Activated T-cell treated with anti-CD3 and anti-CD28 coated beads, Interleukin-2, amount 50 U/mL, for 72 hours (primary cell): Measurements from ENCODE around the gene ZNF662. TPM values are rescaled to one million over a fixed set of nuclear protein-coding genes. Genes with fewer than 3 reads are reported as not detected.

Experiments
- ATAC-seq, 2 donors: fragments of 150-1000 bp; cut with Tn5 transposase; replicated peaks in 1 of 2; 2 replicates each; pipeline ENCODE4 v1.10.0; 2021; ENCODE audit warnings: moderate library complexity in 2 of 2, mild to moderate bottlenecking in 1 of 2
- DNase-seq, 2 donors: peaks; one replicate each; pipeline ENCODE4 v3.0.0; 2021 to 2022; ENCODE audit warnings: mixed read lengths in 1 of 2
- H3K27ac Mint-ChIP-seq: one replicate; pipeline ENCODE4 v1.8.0; 2022; ENCODE audit warnings: mild to moderate bottlenecking, moderate library complexity, mixed read lengths
- H3K27me3 Mint-ChIP-seq: one replicate; pipeline ENCODE4 v1.8.0; 2022; ENCODE audit warnings: low read depth, mixed read lengths
- H3K36me3 Mint-ChIP-seq, 2 donors: one replicate each; pipeline ENCODE4 v1.8.0; 2022; ENCODE audit warnings: mixed read lengths in 2 of 2, mild to moderate bottlenecking in 1 of 2; ENCODE audit not compliant: insufficient read depth in 2 of 2
- H3K4me1 Mint-ChIP-seq: one replicate; pipeline ENCODE4 v1.8.0; 2022; ENCODE audit warnings: low read depth, mixed read lengths
- H3K4me3 Mint-ChIP-seq, 2 donors: one replicate each; pipeline ENCODE4 v1.8.0; 2022; ENCODE audit warnings: mild to moderate bottlenecking in 2 of 2, mixed read lengths in 2 of 2, moderate library complexity in 2 of 2
- H3K9me3 Mint-ChIP-seq, 2 donors: one replicate each; pipeline ENCODE4 v1.8.0; 2022; ENCODE audit warnings: mixed read lengths in 2 of 2
- total RNA-seq, 2 donors: library from RNA; stranded (reverse); gene quantifications; one replicate each; pipeline ENCODE4 v1.2.3, GENCODE V29; 2022

ZNF662 gene
- total RNA-seq, 2 donors from 2014 or later: 3.8 to 5.0 TPM

DNA sequence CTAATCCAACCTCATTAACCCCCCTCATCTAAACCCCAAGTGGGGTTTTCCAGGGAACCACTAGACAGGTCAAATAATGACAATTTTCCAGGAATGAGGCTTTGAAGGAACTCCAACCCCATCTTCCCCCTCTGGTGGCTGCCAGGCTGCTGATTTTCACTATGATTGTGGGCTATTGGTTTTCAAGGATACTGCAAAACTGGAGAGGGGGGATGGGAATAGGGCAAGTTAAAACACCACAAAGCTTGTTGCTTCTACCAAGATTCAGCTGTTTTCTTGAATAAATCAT, 10.4 kb upstream of the ZNF662 start:
- Mint-ChIP-seq H3K27ac (no peak overlapping the region), H3K4me3 (no peak overlapping the region), H3K9me3 (no peaks in the 10 kb centered on the region), H3K27me3 (no peaks in the 10 kb centered on the region), H3K36me3 (no peaks in the 10 kb centered on the region), H3K4me1 (no peaks in the 10 kb centered on the region)
- ATAC-seq (no peak), DNase-seq (no peak)

DNA sequence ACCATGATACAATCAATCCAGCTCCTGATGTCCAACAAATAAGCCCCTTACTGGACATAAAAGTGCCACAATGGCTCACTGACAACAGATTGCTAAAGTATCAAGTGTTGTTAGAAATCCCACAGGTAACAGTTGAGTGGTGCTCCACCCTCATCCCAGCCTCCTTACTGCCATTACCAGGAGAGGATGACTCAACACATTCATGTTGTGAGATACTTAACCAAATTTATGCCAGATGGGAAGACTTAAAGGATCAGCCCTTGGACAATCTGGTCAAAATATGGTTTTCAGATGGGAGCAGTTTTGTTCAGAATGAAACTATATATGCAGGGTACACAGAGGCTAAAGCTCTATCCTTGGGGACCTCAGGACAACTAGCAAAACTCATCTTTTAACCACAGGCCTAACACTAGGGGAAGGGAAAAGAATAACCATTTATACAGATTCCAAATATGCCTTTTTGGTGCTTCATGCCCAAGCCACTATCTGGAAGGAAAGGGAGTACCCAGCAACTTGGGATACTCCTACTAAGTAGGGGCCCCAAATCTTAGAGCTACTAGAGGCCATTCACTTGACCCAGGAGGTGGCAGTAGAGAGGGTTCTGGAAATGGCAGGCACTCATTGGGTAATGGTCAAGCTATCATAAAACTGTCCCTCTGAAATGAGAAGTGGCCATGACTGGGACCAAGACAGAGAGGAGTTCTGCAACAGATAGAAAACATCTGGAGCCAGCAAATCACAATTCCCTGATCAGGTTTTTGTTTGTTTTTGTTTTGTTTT, 6.9 kb upstream of the ZNF662 start:
- H3K27ac Mint-ChIP-seq: no peak overlapping the region
- H3K4me1 Mint-ChIP-seq: peaks cover 8% of the 10 kb centered on the region
- peaks cover 2% of the 10 kb centered on the region for H3K27me3 Mint-ChIP-seq
- H3K9me3 Mint-ChIP-seq: peaks cover 0 to 2% of the 10 kb centered on the region in 2 donors
- no peak overlapping the region for H3K4me3 Mint-ChIP-seq
- no peak for DNase-seq
- peaks cover 4% of the 10 kb centered on the region in 2 donors for H3K36me3 Mint-ChIP-seq
- no peak for ATAC-seq

DNA sequence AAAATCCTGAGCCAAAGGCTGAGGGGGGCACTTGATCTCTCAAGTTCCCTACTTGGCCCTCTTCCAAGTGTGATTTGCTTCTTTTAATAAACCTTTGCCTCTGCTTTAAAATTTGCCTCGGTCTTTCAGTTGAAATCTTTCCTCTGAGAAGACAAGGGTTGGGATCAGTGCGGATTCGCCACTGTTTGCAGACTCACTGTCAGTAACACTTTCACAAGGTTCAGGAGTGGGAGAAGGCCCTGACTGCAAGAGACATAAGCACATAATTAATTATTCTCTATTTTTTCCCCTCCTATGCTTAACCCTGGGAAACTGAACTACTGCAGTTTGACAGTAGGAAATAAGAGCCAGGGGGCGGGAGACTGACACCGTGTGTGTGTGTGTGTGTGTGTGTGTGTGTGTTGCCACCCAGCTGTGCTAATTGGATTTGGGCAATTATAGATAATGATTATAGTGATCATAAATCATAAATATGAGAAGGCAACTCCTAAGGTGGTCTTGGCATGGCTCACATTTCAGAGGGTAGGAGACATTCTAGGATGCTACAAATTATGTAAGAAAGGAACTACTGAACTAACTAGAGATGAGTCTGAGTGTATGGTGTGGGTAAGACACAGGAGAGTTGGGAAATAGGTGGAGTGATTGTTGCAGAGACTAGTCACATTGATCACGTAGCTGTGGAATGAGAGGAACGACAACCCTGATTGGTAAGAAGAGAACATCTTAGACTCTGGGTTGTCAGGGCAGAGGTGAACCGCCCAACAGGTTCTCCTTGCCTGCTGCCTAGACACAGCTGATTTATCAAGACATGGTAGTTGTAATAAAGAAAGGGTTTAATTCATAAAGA, 5.5 kb upstream of the ZNF662 start:
- ATAC-seq (no peak), DNase-seq (no peak)
- Mint-ChIP-seq H3K27me3 (peaks cover 16% of the 10 kb centered on the region), H3K4me3 (no peak overlapping the region), H3K9me3 (peaks cover 2 to 8% of the 10 kb centered on the region in 2 donors), H3K36me3 (peaks cover 10 to 13% of the 10 kb centered on the region in 2 donors), H3K4me1 (peaks cover 8% of the 10 kb centered on the region), H3K27ac (no peak overlapping the region)

DNA sequence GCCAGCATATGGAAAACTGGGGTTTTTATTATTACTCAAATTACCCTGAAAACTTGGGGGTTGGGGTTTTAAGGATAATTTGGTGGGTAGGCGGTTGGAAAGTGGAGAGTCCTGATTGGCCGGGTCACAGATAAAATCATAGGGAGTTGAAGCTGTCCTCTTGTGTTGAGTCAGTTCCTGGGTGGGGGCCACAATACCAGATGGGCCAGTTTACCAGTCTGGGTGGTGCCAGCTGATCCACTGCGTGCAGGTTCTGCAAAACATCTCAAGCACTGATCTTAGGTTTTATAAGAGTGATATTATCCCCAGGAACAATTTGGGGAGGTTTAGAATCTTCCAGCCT, 4.9 kb upstream of the ZNF662 start:
- no peak overlapping the region for H3K4me3 Mint-ChIP-seq
- no peak for DNase-seq

DNA sequence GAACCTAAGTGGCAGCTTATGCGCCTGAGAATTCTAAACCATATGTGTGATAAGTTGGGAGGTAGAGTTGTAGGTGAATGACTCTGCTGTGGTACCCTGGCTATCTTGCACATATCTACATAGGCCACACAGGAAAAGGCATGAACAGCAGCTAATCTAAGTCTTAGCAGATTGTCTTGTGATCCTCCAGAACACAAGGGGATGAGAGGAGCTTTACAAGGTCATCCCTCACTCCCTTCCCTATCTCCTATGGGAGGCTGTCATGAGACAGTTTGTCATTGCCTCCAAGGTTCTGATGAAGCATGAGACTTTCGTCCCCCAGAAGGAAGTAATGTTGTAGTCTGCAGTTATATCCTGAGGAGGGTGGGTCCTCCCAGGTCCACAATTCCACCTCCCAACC, 3.7 kb upstream of the ZNF662 start:
- Mint-ChIP-seq H3K9me3 (peaks cover 2 to 8% of the 10 kb centered on the region in 2 donors), H3K27ac (no peak overlapping the region), H3K4me1 (peaks cover 22% of the 10 kb centered on the region), H3K36me3 (peaks cover 12 to 17% of the 10 kb centered on the region in 2 donors), H3K4me3 (no peak overlapping the region), H3K27me3 (peaks cover 31% of the 10 kb centered on the region)
- no peak for ATAC-seq
- no peak for DNase-seq

More for the DNA sequence above, 4.9 kb upstream of the ZNF662 start:
- Mint-ChIP-seq H3K27ac (no peak overlapping the region), H3K36me3 (peaks cover 10 to 13% of the 10 kb centered on the region in 2 donors), H3K27me3 (peaks cover 21% of the 10 kb centered on the region), H3K9me3 (peaks cover 2 to 8% of the 10 kb centered on the region in 2 donors), H3K4me1 (peaks cover 13% of the 10 kb centered on the region)
- no peak for ATAC-seq

DNA sequence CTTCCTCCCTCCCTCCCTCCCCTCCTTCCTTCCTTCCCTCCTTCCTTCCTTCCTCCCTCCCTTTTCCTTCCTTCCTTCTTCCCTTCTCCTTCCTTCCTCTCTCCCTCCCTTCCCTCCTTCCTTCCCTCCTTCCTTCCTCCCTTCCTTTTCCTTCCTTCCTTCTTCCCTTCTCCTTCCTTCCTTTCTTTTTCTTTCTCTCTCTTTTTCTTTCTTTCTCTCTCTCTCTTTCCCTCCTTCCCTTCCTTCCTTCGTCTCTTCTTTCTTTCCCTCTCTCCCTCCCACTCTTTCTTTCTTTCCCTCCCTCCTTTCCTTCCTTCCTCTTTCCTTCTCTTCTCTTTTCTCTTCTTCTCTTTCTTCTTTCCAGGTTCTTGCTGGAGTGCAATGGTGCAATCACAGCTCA, 1.9 kb upstream of the ZNF662 start:
- peaks cover 12 to 17% of the 10 kb centered on the region in 2 donors for H3K36me3 Mint-ChIP-seq
- DNase-seq (no peak), ATAC-seq (no peak)
- peaks cover 33% of the 10 kb centered on the region for H3K27me3 Mint-ChIP-seq
- no peak overlapping the region for H3K27ac Mint-ChIP-seq
- peaks cover 22% of the 10 kb centered on the region for H3K4me1 Mint-ChIP-seq
- no peak overlapping the region for H3K4me3 Mint-ChIP-seq
- peaks cover 2 to 8% of the 10 kb centered on the region in 2 donors for H3K9me3 Mint-ChIP-seq

DNA sequence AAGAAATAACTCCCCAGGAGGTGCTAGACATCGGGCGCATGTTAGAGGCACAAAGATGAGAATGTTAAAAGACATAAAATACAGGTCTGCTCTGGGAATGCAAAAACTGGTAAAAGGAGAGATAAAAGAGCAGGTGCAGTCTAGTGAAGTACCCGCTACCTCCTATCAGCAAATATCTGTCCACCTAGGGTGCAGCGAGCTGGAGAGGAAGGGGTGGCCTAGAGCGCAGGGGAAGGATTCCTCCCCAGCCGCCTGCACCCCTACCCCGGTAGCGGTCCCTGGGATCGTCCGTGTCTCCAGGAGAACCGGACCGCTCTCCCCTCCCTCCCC, 237 bp upstream of the ZNF662 start:
- Mint-ChIP-seq H3K9me3 (peaks cover 7 to 8% of the 10 kb centered on the region in 2 donors), H3K36me3 (peaks cover 17 to 21% of the 10 kb centered on the region in 2 donors), H3K27ac (no peak overlapping the region), H3K4me1 (peaks cover 21% of the 10 kb centered on the region), H3K4me3 (peak overlapping the region; percentile 67 to 71), H3K27me3 (peaks cover 33% of the 10 kb centered on the region)
- DNase-seq (no peak), ATAC-seq (peak; percentile 47 to 52)

DNA sequence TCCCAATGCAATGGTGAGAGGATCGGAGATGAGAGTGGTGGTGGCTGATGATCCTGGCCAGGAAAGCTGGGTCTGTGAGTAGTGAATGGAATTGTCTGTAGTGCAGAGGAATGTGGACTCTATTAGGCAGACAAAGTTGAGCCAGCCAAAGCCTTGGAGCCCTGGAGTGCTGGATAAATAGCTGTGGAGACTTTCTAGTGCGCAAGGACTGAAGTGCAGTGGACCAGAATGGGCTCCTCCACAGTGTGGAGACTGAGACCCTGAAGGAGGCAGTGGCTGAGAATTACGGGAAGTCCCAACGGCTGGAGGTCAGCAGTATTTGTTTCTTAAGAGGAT, 874 bp downstream of the ZNF662 start:
- H3K36me3 Mint-ChIP-seq: peaks cover 19 to 21% of the 10 kb centered on the region in 2 donors
- ATAC-seq (no peak), DNase-seq (no peak)
- H3K27me3 Mint-ChIP-seq: peaks cover 33% of the 10 kb centered on the region
- H3K27ac Mint-ChIP-seq: peak overlapping the region; percentile 4
- H3K4me1 Mint-ChIP-seq: peaks cover 15% of the 10 kb centered on the region
- peak overlapping the region; percentile 58 to 67 for H3K4me3 Mint-ChIP-seq
- H3K9me3 Mint-ChIP-seq: peaks cover 7 to 8% of the 10 kb centered on the region in 2 donors

DNA sequence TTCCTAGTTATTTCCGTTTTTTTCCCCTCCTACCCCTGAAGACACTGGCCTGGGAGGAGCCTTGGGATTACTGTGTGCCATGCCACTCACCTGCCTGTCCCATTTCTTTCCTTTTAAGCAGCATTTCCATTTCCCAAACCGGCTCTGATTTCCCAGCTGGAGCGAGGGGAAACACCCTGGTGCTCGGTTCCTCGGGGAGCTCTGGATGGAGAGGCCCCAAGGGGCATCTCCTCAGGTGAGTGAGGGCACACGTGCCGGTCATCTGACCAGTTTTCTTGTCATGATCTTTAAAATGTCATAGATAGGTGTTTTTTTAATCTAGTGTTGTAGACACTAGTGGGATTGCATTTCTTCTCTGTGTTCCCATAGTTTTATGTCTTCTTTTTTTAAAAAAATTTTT, 2.7 kb downstream of the ZNF662 start:
- Mint-ChIP-seq H3K36me3 (peaks cover 21 to 25% of the 10 kb centered on the region in 2 donors), H3K27me3 (peaks cover 33% of the 10 kb centered on the region), H3K4me3 (no peak overlapping the region), H3K4me1 (peaks cover 15% of the 10 kb centered on the region), H3K27ac (peak overlapping the region; percentile 21), H3K9me3 (peaks cover 12% of the 10 kb centered on the region in 2 donors)
- DNase-seq (no peak), ATAC-seq (no peak)

DNA sequence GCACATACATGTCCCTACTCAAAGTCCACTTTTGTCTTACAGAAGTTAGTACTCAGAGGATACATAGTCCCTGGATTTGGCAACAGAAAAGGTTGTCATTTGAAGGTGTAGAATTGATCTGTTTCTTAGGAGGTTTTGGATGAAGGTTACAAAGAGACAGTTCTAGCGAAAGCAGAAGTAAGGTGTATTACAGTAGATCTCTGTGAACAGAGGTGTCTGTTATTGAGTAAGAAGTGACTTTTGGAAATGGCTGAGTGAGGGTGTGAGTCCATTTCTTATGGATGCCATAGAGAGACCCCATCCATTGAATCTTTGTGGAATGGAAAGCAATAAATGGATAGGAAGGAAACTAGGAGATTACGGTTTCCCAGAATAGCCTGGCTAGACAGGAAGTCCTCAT, 5.6 kb downstream of the ZNF662 start:
- Mint-ChIP-seq H3K4me1 (peaks cover 7% of the 10 kb centered on the region), H3K9me3 (peaks cover 10 to 28% of the 10 kb centered on the region in 2 donors), H3K36me3 (peaks cover 26 to 35% of the 10 kb centered on the region in 2 donors), H3K27ac (no peak overlapping the region), H3K27me3 (peaks cover 8% of the 10 kb centered on the region), H3K4me3 (no peak overlapping the region)
- ATAC-seq: peak in 1 of 2 donors; percentile 76
- no peak for DNase-seq

DNA sequence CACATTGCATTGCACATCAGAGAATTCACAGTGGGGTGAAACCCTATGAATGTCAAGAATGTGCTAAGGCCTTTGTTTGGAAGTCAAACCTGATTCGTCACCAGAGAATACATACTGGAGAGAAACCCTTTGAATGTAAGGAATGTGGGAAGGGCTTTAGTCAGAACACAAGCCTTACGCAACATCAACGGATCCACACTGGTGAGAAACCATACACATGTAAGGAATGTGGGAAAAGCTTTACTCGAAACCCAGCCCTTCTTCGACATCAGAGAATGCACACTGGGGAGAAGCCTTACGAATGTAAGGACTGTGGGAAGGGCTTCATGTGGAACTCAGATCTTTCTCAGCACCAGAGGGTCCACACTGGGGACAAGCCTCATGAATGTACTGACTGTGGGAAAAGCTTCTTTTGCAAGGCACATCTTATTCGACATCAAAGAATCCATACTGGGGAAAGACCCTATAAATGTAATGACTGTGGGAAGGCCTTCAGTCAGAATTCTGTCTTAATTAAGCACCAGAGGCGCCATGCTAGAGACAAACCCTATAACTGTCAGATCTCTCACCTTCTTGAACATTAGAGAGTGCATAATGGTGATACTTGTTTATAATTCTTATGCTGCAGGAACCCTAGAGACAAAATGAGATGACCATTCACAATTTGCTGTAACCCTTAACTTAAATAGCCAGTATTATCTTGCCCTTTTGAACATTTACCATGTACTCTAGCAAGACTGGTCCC, 9.0 kb downstream of the ZNF662 start:
- Mint-ChIP-seq H3K4me3 (no peak overlapping the region), H3K9me3 (peaks cover 13 to 35% of the 10 kb centered on the region in 2 donors), H3K4me1 (no peaks in the 10 kb centered on the region), H3K27ac (no peak overlapping the region), H3K27me3 (no peaks in the 10 kb centered on the region), H3K36me3 (peaks cover 28 to 44% of the 10 kb centered on the region in 2 donors)
- ATAC-seq (no peak), DNase-seq (no peak)

DNA sequence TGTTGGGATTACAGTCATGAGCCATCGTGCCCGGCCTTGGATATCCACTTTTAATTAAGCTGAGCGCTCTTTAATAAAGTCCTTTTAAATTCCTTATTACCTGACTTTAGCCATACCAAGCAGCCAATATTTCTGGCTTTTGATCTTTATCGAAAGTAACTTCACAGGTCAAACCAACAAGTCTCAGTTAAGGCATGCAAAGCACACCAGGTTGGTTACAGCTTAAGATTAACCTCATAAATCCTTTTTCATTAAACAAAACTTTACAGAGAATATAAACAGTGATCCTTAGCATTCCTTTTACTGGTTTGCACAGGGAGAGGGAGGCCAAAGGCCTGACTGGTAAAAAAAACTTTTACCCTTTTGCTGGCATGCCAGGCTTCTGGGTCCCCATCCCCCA, 17.7 kb downstream of the ZNF662 start:
- Mint-ChIP-seq H3K9me3 (peaks cover 2 to 7% of the 10 kb centered on the region in 2 donors), H3K36me3 (peaks cover 2 to 14% of the 10 kb centered on the region in 2 donors), H3K4me3 (no peak overlapping the region), H3K27ac (no peak overlapping the region), H3K27me3 (no peaks in the 10 kb centered on the region), H3K4me1 (no peaks in the 10 kb centered on the region)
- ATAC-seq (no peak), DNase-seq (no peak)

DNA sequence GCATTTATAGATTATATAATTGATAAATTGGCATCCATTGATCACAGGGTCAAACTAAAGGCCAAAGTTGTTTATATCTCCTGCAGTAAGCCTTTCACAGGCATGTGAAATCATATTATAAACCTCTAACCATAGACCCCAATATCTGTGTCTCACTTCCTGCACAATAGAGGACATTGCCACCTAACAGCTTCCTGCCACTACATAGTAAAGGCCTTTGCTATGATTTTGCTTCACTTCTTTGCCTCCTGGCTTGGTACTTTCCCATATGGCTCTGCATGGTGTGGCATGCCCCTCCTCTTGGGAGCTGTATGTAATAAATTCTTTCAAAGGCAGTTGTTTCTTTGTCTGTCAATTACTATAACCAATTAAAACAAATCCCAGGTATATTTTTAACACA, 20.4 kb downstream of the ZNF662 start:
- Mint-ChIP-seq H3K36me3 (peaks cover 0 to 5% of the 10 kb centered on the region in 2 donors), H3K4me1 (no peaks in the 10 kb centered on the region), H3K4me3 (no peak overlapping the region), H3K27ac (no peak overlapping the region), H3K9me3 (peaks cover 0 to 5% of the 10 kb centered on the region in 2 donors), H3K27me3 (no peaks in the 10 kb centered on the region)
- DNase-seq (no peak), ATAC-seq (no peak)
